GM23338 (cell line): ENCODE data around the gene CGNL1.

Experiments
- CREB1 ChIP-seq: fragments of 250-450 bp; sonication (Bioruptor Pico); IDR thresholded peaks from 2 replicates; pipeline ENCODE4 v1.5.0; 2020; ENCODE audit warnings: low read depth, mild to moderate bottlenecking, moderate library complexity
- CTCF ChIP-seq, 2 experiments: fragments of 200-600 bp in 1 of 2; sonication (generic) in 1 of 2; conservative IDR thresholded peaks; 2 replicates each; pipeline versions ENCODE4 v1.5.1 to v1.6.1; 2016 to 2017; ENCODE audit warnings: antibody characterized with exemption in 2 of 2, low read depth in 2 of 2, mild to moderate bottlenecking in 2 of 2, moderate library complexity in 1 of 2
- EZH2 ChIP-seq: fragments of 200-600 bp; sonication (generic); IDR thresholded peaks from one replicate; pipeline ENCODE4 v1.8.0; 2017; ENCODE audit warnings: antibody characterized with exemption, mild to moderate bottlenecking, low read depth; ENCODE audit not compliant: unreplicated experiment
- EZH2phosphoT487 ChIP-seq: fragments of 200-600 bp; sonication (generic); IDR thresholded peaks from one replicate; pipeline ENCODE4 v1.8.1; 2018; ENCODE audit warnings: antibody characterized with exemption; ENCODE audit not compliant: unreplicated experiment
- POLR2AphosphoS5 ChIP-seq: IDR thresholded peaks from 2 replicates; pipeline ENCODE4 v1.6.1; 2016; ENCODE audit warnings: antibody characterized with exemption, low read depth
- REST ChIP-seq: IDR thresholded peaks from one replicate; pipeline ENCODE4 v1.6.1; 2018; ENCODE audit warnings: antibody characterized with exemption; ENCODE audit not compliant: unreplicated experiment
- STAT1 ChIP-seq: IDR thresholded peaks from one replicate; pipeline ENCODE4 v1.6.1; 2016; ENCODE audit warnings: antibody characterized with exemption; ENCODE audit not compliant: unreplicated experiment

GRCh38 chr15:57547243-57547755 lies 171.0 kb downstream of the CGNL1 start:
- peak in 1 of 2 experiments; percentile 13; a peak in 1 of 4 replicates for TF ChIP-seq CTCF (conservative IDR thresholded peaks at IDR 0.05; ENCODE audit: low read depth in 2 of 2)
- no peak for TF ChIP-seq EZH2phosphoT487
- TF ChIP-seq POLR2AphosphoS5 = no peak
- no peak for TF ChIP-seq CREB1
- TF ChIP-seq EZH2 = no peak
- no peak for TF ChIP-seq STAT1
- TF ChIP-seq REST = no peak
